GM12873 (cell line): ENCODE data around the gene EDARADD.

Experiments used
- CTCF ChIP-seq: IDR thresholded peaks from 2 replicates; pipeline ENCODE4 v1.5.1; 2012; ENCODE audit warnings: low read depth, mild to moderate bottlenecking, moderate library complexity, low read length, control low read depth; ENCODE audit not compliant: insufficient read depth; ENCODE audit errors: missing control alignments

Gene EDARADD

GRCh38 chr1:236502579-236502971 is 108.5 kb downstream of the EDARADD start:
- TF ChIP-seq CTCF, result no peak

- no peak for TF ChIP-seq CTCF
Observed at GRCh38 chr1:236502972-236503639, 109.0 kb downstream of the EDARADD start.

- no peak for TF ChIP-seq CTCF
Observed at GRCh38 chr1:236507022-236507700, 113.1 kb downstream of the EDARADD start.

GRCh38 chr1:236508593-236509027 is 114.5 kb downstream of the EDARADD start:
- no peak for TF ChIP-seq CTCF

GRCh38 chr1:236509203-236509602 is 115.1 kb downstream of the EDARADD start:
- TF ChIP-seq CTCF, result no peak

- TF ChIP-seq CTCF, result no peak
Observed at GRCh38 chr1:236509647-236510401, 115.7 kb downstream of the EDARADD start.
